MG63 (cell line): Measurements from ENCODE around the gene NGEF. TPM values are rescaled to one million over a fixed set of nuclear protein-coding genes. Genes with fewer than 3 reads are reported as not detected.
A peak's percentile ranks its signal among the peaks of the same experiment; 100 is the strongest.
"Not testable (repeated sequence)": the region's sequence is repeated elsewhere in the genome, so short reads cannot be mapped to it uniquely, and the experiment has no call there.

ENCODE experiments used
- DNase-seq: peaks from one replicate; pipeline ENCODE4 v3.0.0-alpha.2; 2020
- H3K27me3 ChIP-seq: fragments of 250-450 bp; sonication (Bioruptor Pico); 2 replicates; pipeline ENCODE4 v1.5.1; 2020; ENCODE audit warnings: mild to moderate bottlenecking, moderate library complexity
- H3K36me3 ChIP-seq: fragments of 250-450 bp; sonication (Bioruptor Pico); 2 replicates; pipeline ENCODE4 v1.5.1; 2020; ENCODE audit warnings: mild to moderate bottlenecking, moderate library complexity
- H3K4me3 ChIP-seq: fragments of 250-450 bp; sonication (Bioruptor Pico); 2 replicates; pipeline ENCODE4 v1.5.1; 2020; ENCODE audit warnings: mild to moderate bottlenecking, moderate library complexity
- H3K9me3 ChIP-seq: fragments of 250-450 bp; sonication (Bioruptor Pico); 2 replicates; pipeline ENCODE4 v1.5.1; 2020; ENCODE audit warnings: mild to moderate bottlenecking, moderate library complexity
- total RNA-seq: library from RNA; depleted of rRNA; stranded (reverse); fragments of >200 nt; shearing (Covaris generic); gene quantifications from 2 replicates; pipeline ENCODE4 v1.2.3, GENCODE V29; 2014; ENCODE audit warnings: low replicate concordance

NGEF gene
- total RNA-seq, 1 experiment from 2014 or later: 26.1 TPM

- Histone ChIP-seq H3K4me3 (no peak overlapping the region), H3K27me3 (no peaks in the 10 kb centered on the region), H3K36me3 (peaks cover 5% of the 10 kb centered on the region), H3K9me3 (no peaks in the 10 kb centered on the region)
- no peak for DNase-seq
Observed at GRCh38 chr2:232872826-232873225, 140.2 kb downstream of the NGEF start.

- Histone ChIP-seq H3K36me3 (peaks cover 3% of the 10 kb centered on the region), H3K27me3 (no peaks in the 10 kb centered on the region), H3K9me3 (no peaks in the 10 kb centered on the region), H3K4me3 (no peak overlapping the region)
- DNase-seq: no peak
Observed at GRCh38 chr2:232871835-232872736, 141.0 kb downstream of the NGEF start.

GRCh38 chr2:232871418-232871834 is 141.6 kb downstream of the NGEF start:
- DNase-seq: no peak
- Histone ChIP-seq H3K27me3 (no peaks in the 10 kb centered on the region), H3K9me3 (no peaks in the 10 kb centered on the region), H3K4me3 (no peak overlapping the region), H3K36me3 (peaks cover 3% of the 10 kb centered on the region)

GRCh38 chr2:232870766-232871371 is 142.2 kb downstream of the NGEF start:
- Histone ChIP-seq H3K36me3 (peaks cover 7% of the 10 kb centered on the region), H3K9me3 (no peaks in the 10 kb centered on the region), H3K4me3 (no peak overlapping the region), H3K27me3 (no peaks in the 10 kb centered on the region)
- DNase-seq: no peak

GRCh38 chr2:232870018-232870765 is 142.9 kb downstream of the NGEF start, which contains the start of gene SNORC:
SNORC (plus strand) TSS chr2:232870264; CDS start chr2:232870342, 78 bp downstream.
- no peaks in the 10 kb centered on the region for H3K9me3 ChIP-seq
- DNase-seq: no peak
- H3K27me3 ChIP-seq: no peaks in the 10 kb centered on the region
- no peak within 1 kb of the TSS for H3K4me3 ChIP-seq
- peaks cover 7% of the 10 kb centered on the region for H3K36me3 ChIP-seq

GRCh38 chr2:232869138-232870017 is 143.7 kb downstream of the NGEF start:
- H3K27me3 ChIP-seq: no peaks in the 10 kb centered on the region
- H3K4me3 ChIP-seq: no peak overlapping the region
- peaks cover 9% of the 10 kb centered on the region for H3K36me3 ChIP-seq
- no peaks in the 10 kb centered on the region for H3K9me3 ChIP-seq
- no peak for DNase-seq

GRCh38 chr2:232866104-232866503 is 147.0 kb downstream of the NGEF start:
- no peak for DNase-seq
- peaks cover 23% of the 10 kb centered on the region for H3K36me3 ChIP-seq
- no peaks in the 10 kb centered on the region for H3K9me3 ChIP-seq
- no peaks in the 10 kb centered on the region for H3K27me3 ChIP-seq
- no peak overlapping the region for H3K4me3 ChIP-seq

- peaks cover 30% of the 10 kb centered on the region for H3K36me3 ChIP-seq
- H3K4me3 ChIP-seq: no peak overlapping the region
- no peak for DNase-seq
- H3K27me3 ChIP-seq: no peaks in the 10 kb centered on the region
- no peaks in the 10 kb centered on the region for H3K9me3 ChIP-seq
Observed at GRCh38 chr2:232865165-232865564, 147.9 kb downstream of the NGEF start.

- H3K36me3 ChIP-seq: peaks cover 36% of the 10 kb centered on the region
- no peak overlapping the region for H3K4me3 ChIP-seq
- no peaks in the 10 kb centered on the region for H3K27me3 ChIP-seq
- H3K9me3 ChIP-seq: no peaks in the 10 kb centered on the region
- DNase-seq: no peak
Observed at GRCh38 chr2:232863996-232864395, 149.1 kb downstream of the NGEF start.

GRCh38 chr2:232861353-232861752 is 151.7 kb downstream of the NGEF start:
- H3K9me3 ChIP-seq: no peaks in the 10 kb centered on the region
- no peaks in the 10 kb centered on the region for H3K27me3 ChIP-seq
- DNase-seq: no peak
- H3K4me3 ChIP-seq: no peak overlapping the region
- H3K36me3 ChIP-seq: peaks cover 59% of the 10 kb centered on the region

GRCh38 chr2:232860593-232861241 is 152.3 kb downstream of the NGEF start:
- H3K4me3 ChIP-seq: no peak overlapping the region
- H3K36me3 ChIP-seq: peaks cover 60% of the 10 kb centered on the region
- DNase-seq: no peak
- no peaks in the 10 kb centered on the region for H3K27me3 ChIP-seq
- H3K9me3 ChIP-seq: no peaks in the 10 kb centered on the region

GRCh38 chr2:232859385-232859916 is 153.6 kb downstream of the NGEF start:
- no peaks in the 10 kb centered on the region for H3K27me3 ChIP-seq
- peaks cover 64% of the 10 kb centered on the region for H3K36me3 ChIP-seq
- no peaks in the 10 kb centered on the region for H3K9me3 ChIP-seq
- no peak overlapping the region for H3K4me3 ChIP-seq
- DNase-seq: no peak

- Histone ChIP-seq H3K4me3 (no peak overlapping the region), H3K9me3 (no peaks in the 10 kb centered on the region), H3K36me3 (peaks cover 65% of the 10 kb centered on the region), H3K27me3 (no peaks in the 10 kb centered on the region)
- DNase-seq: no peak
Observed at GRCh38 chr2:232857158-232857563, 155.9 kb downstream of the NGEF start.

- H3K27me3 ChIP-seq: no peaks in the 10 kb centered on the region
- peaks cover 65% of the 10 kb centered on the region for H3K36me3 ChIP-seq
- H3K4me3 ChIP-seq: no peak overlapping the region
- DNase-seq: peak; percentile 92
- no peaks in the 10 kb centered on the region for H3K9me3 ChIP-seq
Observed at GRCh38 chr2:232854082-232854481, 159.0 kb downstream of the NGEF start.

- peaks cover 65% of the 10 kb centered on the region for H3K36me3 ChIP-seq
- DNase-seq: no peak
Observed at GRCh38 chr2:232852676-232853075, 160.4 kb downstream of the NGEF start.

GRCh38 chr2:232852081-232852480 is 161.0 kb downstream of the NGEF start:
- not testable (repeated sequence) for H3K9me3 ChIP-seq, H3K27me3 ChIP-seq, H3K4me3 ChIP-seq
- peaks cover 66% of the 10 kb centered on the region for H3K36me3 ChIP-seq
- peak; percentile 72 for DNase-seq

More at GRCh38 chr2:232852676-232853075, 160.4 kb downstream of the NGEF start:
- Histone ChIP-seq H3K4me3 (no peak overlapping the region), H3K9me3 (no peaks in the 10 kb centered on the region), H3K27me3 (no peaks in the 10 kb centered on the region)
